ENCODE results near the gene KRTAP19-5.
"Not testable (repeated sequence)": the region's sequence is repeated elsewhere in the genome, so short reads cannot be mapped to it uniquely, and the experiment has no call there.

The KRTAP19-5 gene

GRCh38 chr21:30502041-30502440 lies at the start of gene KRTAP19-5:
TSS of gene KRTAP19-5 (minus strand) at chr21:30502141. CDS start at chr21:30502090, 51 bp downstream.
- DNase-seq: no peak

GRCh38 chr21:30541764-30542163 lies 39.8 kb upstream of the KRTAP19-5 start, which contains the start of gene KRTAP19-6:
TSS of gene KRTAP19-6 (minus strand) at chr21:30541864. CDS start at chr21:30541833, 31 bp downstream.
- no peak for DNase-seq

DNA sequence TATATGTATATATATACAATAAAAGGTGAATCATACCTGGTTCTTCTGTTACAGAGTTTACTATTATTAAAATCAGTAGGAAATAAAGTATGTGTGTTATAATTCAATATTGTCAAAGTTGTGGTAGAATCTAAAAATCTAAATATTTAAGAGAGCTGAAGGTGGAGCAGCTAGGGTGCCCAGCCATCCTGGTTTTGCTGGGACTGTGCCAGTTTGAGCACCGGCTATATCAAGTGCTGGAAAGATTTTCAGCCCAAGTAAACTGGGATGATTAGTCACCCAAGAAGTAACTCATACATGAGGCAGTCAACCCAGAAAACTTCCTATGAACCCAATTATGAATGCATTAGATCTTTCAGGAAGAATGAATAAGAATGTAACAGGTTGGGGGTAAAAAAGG lies 16.9 kb upstream of the KRTAP19-5 start:
- DNase-seq: no peak

DNA sequence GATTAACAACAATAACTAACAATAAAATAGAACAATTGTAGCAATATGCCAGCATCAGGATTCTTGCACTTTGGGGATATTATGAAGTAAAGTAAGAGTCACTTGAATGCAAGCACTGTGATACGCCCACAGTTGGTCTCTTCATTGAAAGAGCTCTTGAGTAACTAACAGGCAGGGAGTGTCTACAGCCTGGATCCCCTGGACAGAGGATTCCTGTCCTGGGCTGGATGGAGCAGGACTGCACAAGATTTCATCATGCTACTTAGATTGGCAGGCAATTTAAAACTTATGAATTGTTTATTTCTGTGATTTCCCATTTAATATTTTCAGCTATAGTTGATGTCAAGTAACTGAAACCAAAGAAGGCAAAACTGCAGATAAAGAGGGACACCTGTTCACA lies 13.7 kb upstream of the KRTAP19-5 start:
- DNase-seq: no peak

- not testable (repeated sequence) for DNase-seq
These were observed 3.8 kb upstream of the KRTAP19-5 start for GRCh38 chr21:30505621-30506205.

GRCh38 chr21:30497065-30497464 lies 4.9 kb downstream of the KRTAP19-5 start, which contains the start of gene KRTAP19-4:
TSS of gene KRTAP19-4 (minus strand) at chr21:30497165. CDS start at chr21:30497110, 55 bp downstream.
- no peak for DNase-seq

- DNase-seq: no peak
These were observed 9.9 kb downstream of the KRTAP19-5 start, which contains the start of gene KRTAP19-3 for GRCh38 chr21:30491963-30492428. TSS of gene KRTAP19-3 (minus strand) at chr21:30492013. CDS start at chr21:30491957, 56 bp downstream.

GRCh38 chr21:30487336-30487735 lies 14.6 kb downstream of the KRTAP19-5 start, which contains the start of gene KRTAP19-2:
TSS of gene KRTAP19-2 (minus strand) at chr21:30487436. CDS start at chr21:30487348, 88 bp downstream.
- no peak for DNase-seq

DNA sequence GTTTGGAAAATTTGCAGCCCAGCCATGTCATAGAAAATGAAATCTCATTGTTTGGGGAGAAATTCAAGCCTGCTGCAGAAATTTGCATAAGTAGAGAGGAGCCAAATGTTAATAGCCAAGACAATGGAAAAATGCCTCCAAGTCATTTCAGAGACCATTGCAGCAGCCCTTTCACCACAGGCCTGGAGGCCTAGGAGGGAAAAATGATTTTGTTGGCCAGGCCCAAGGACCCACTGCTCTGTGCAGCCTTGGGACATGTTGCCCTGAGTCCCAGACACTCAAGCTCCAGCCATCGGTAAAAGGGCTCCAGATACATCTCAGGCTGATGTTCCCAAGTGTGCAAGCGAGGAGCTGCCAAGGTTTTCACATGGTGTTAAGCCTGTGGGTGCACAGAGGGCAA lies 15.8 kb downstream of the KRTAP19-5 start:
- DNase-seq: no peak

- no peak for DNase-seq
These were observed 19.8 kb downstream of the KRTAP19-5 start for GRCh38 chr21:30482130-30482529.

DNA sequence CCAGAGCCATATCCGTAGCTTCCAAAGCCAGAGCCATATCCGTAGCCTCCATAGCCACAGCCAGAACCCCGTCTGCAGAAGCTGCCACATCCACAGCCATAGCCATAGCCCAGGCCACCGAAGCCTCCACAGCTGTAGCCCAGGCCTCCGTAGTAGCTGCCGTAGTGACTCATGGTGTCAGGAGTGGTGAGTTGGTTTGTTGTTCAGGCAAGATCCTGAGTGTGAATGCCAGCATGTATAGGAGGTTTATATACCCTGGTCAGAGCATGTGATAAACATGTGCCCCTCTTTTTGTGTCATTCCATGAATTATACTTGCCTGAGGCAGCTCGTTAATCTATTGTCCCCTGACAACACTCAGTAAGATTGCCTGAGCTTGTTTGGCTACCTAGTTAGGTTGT lies 21.8 kb downstream of the KRTAP19-5 start, which contains the start of gene KRTAP19-1:
Gene KRTAP19-1 (minus strand): TSS at position 223 of the 400 bp plus-strand sequence. CDS start 50 bp downstream, at position 173.
- no peak for DNase-seq

DNA sequence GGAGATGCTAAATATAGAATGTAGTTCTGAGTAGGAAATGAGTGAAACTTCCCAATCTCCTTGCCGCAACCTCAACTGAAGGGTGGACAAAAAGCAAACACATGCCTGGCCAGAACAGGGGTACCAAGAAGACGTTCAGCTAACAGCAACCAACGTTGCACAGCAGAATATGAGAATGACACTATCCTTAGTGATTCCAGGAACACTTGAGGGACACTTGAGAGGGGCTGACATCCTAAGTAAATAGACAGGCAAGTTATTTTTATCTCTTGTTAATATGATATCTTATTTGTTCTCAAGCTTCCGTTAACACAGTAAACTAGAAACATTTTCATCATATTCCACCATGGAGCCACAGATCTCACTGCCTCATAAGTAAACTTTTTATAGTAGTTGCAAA lies 22.7 kb downstream of the KRTAP19-5 start:
- no peak for DNase-seq

- DNase-seq: no peak
These were observed 23.9 kb downstream of the KRTAP19-5 start for GRCh38 chr21:30478004-30478403.

DNA sequence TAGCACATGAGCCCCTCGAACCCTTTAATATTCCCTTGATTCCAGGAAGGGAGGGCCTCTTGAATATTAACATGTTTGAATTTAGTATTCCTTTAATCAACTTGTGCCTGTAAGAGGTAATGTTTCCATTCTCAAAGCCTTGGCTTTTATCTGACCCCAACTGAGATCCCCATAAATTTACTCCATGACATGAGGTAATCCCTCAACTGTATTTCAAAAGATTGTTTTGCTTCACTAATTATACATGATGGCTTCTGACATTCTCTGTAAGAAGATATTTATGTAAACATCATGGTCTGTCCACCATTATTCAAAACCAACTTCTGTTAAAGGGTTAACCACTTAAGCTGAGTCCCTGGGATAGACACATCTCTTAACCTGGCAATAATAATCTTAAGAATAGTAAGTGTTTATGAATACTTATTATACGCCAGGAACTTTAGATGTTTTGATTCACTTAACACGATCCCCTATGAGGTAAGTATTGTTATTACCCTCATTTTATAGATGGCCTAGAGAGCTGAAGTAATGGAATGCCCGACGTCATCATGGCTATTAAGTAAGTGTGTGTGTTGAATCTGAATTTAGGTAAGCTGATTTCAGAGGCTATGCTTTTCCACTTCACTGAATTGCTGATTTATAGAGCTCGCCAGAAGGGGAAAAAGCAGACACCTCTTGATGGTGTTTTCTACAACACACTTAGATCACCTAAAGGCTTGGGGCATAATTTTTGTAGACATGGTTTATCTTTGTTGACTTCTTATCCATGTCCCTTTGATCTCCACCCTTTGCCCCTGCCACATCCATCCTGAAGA lies 32.8 kb downstream of the KRTAP19-5 start:
- no peak for DNase-seq

DNA sequence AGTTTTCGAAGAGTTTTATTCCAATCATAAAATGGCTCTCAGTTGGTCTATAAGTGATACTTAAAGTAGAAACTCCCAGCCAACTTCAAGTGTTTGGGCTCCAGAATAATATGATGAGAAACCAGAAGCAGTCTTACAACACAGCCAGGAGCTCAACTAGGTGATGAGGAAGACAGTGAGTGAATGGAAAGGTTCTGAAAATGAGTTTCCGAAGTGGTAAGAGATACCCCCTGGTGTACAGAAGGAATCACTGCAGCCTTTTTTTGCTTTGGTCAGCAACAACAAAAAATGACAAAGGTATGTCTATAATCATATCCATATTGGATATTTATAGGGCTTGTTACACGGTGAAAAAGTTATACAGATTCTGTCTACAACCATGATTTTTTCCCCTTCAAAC lies 38.2 kb downstream of the KRTAP19-5 start:
- peak; percentile 39 to 63 for DNase-seq
